ENCODE measurements around the gene NAALADL1. TPM values are rescaled to one million over a fixed set of nuclear protein-coding genes. Genes with fewer than 3 reads are reported as not detected.

Gene NAALADL1
- polyA plus RNA-seq (2013) = 48.5 TPM

GRCh38 chr11:65058419-65059054 is at the start of gene NAALADL1:
Gene NAALADL1 (minus strand): TSS chr11:65058553. CDS start chr11:65058521, 32 bp downstream.
- Histone ChIP-seq H3K4me3 (ENCODE audit: control insufficient read depth in 1 of 7, extremely low read depth in 1 of 7, insufficient read depth in 4 of 7, low read depth in 2 of 7, low read length in 6 of 7) (no peak within 1 kb of the TSS), H3K4me1 (ENCODE audit: control extremely low read depth in 1 of 4, control insufficient read depth in 4 of 4, insufficient read depth in 4 of 4, low read length in 3 of 4) (peaks cover 0 to 19% (median 12%) of the 10 kb centered on the region in 4 experiments), H3K27me3 (replicated peaks in 2 of 5; ENCODE audit: control insufficient read depth in 4 of 5, insufficient read depth in 5 of 5, low read length in 4 of 5) (no peaks in the 10 kb centered on the region), H3K9me3 (ENCODE audit: control extremely low read depth in 1 of 5, control insufficient read depth in 4 of 5, insufficient read depth in 2 of 5, low read depth in 1 of 5, low read length in 4 of 5) (no peaks in the 10 kb centered on the region), H3K27ac (ENCODE audit: insufficient read depth in 1 of 2, low read depth in 1 of 2, low read length in 2 of 2, poor library complexity in 1 of 2, severe bottlenecking in 2 of 2) (no peak within 1 kb of the TSS), H3K36me3 (ENCODE audit: control insufficient read depth in 4 of 4, insufficient read depth in 4 of 4, low read length in 3 of 4) (no peaks in the 10 kb centered on the region)
- DNase-seq = no peak
- WGBS (ENCODE audit: insufficient coverage) = 95% methylated on average over 5 of the region's 8 CpGs
- POLR2A ChIA-PET = no interaction called here
- CTCF ChIA-PET = interaction anchor here (0.8 to 1.9 kb wide), 6 partner anchors 10 to 171 kb away, joined by 3 to 7 read pairs (median 4); partner anchors contain the start of gene SAC3D1

GRCh38 chr11:65107751-65108468 is 49.6 kb upstream of the NAALADL1 start:
- CTCF ChIA-PET = interaction anchor here (1.0 to 4.7 kb wide), 6 partner anchors 11 to 72 kb away, joined by 3 to 35 read pairs (median 4); partner anchors contain the start of genes FAU and MRPL49
- H3K27me3 ChIP-seq (replicated peaks in 2 of 5; ENCODE audit: control insufficient read depth in 4 of 5, insufficient read depth in 5 of 5, low read length in 4 of 5) = no peaks in the 10 kb centered on the region
- no peak for DNase-seq
- 98% methylated on average over 41 of the region's 52 CpGs for WGBS (ENCODE audit: insufficient coverage)
- no peaks in the 10 kb centered on the region for H3K9me3 ChIP-seq (ENCODE audit: control extremely low read depth in 1 of 5, control insufficient read depth in 4 of 5, insufficient read depth in 2 of 5, low read depth in 1 of 5, low read length in 4 of 5)
- no peak overlapping the region for H3K27ac ChIP-seq (ENCODE audit: insufficient read depth in 1 of 2, low read depth in 1 of 2, low read length in 2 of 2, poor library complexity in 1 of 2, severe bottlenecking in 2 of 2)
- H3K4me1 ChIP-seq (ENCODE audit: control extremely low read depth in 1 of 4, control insufficient read depth in 4 of 4, insufficient read depth in 4 of 4, low read length in 3 of 4) = peaks cover 0 to 23% (median 21%) of the 10 kb centered on the region in 4 experiments
- H3K36me3 ChIP-seq (ENCODE audit: control insufficient read depth in 4 of 4, insufficient read depth in 4 of 4, low read length in 3 of 4) = peaks cover 2 to 54% (median 38%) of the 10 kb centered on the region in 4 experiments
- no peak overlapping the region for H3K4me3 ChIP-seq (ENCODE audit: control insufficient read depth in 1 of 7, extremely low read depth in 1 of 7, insufficient read depth in 4 of 7, low read depth in 2 of 7, low read length in 6 of 7)
- POLR2A ChIA-PET = interaction anchor here (0.9 to 1.1 kb wide), 2 partner anchors 8 to 74 kb away, joined by 3 to 4 read pairs; partner anchors contain the start of gene CAPN1

GRCh38 chr11:65107078-65107477 is 48.7 kb upstream of the NAALADL1 start:
- Histone ChIP-seq H3K4me3 (ENCODE audit: control insufficient read depth in 1 of 7, extremely low read depth in 1 of 7, insufficient read depth in 4 of 7, low read depth in 2 of 7, low read length in 6 of 7) (no peak overlapping the region), H3K36me3 (ENCODE audit: control insufficient read depth in 4 of 4, insufficient read depth in 4 of 4, low read length in 3 of 4) (peaks cover 2 to 62% (median 41%) of the 10 kb centered on the region in 4 experiments), H3K4me1 (ENCODE audit: control extremely low read depth in 1 of 4, control insufficient read depth in 4 of 4, insufficient read depth in 4 of 4, low read length in 3 of 4) (peaks cover 0 to 15% (median 15%) of the 10 kb centered on the region in 4 experiments), H3K9me3 (ENCODE audit: control extremely low read depth in 1 of 5, control insufficient read depth in 4 of 5, insufficient read depth in 2 of 5, low read depth in 1 of 5, low read length in 4 of 5) (no peaks in the 10 kb centered on the region), H3K27me3 (replicated peaks in 2 of 5; ENCODE audit: control insufficient read depth in 4 of 5, insufficient read depth in 5 of 5, low read length in 4 of 5) (no peaks in the 10 kb centered on the region), H3K27ac (ENCODE audit: insufficient read depth in 1 of 2, low read depth in 1 of 2, low read length in 2 of 2, poor library complexity in 1 of 2, severe bottlenecking in 2 of 2) (no peak overlapping the region)
- DNase-seq = no peak
- ChIA-PET POLR2A (interaction anchor here (0.9 kb wide), 1 partner anchor 7 kb away, joined by 4 read pairs; no protein-coding TSS in a partner anchor), CTCF (interaction anchor here (1.2 to 1.9 kb wide), 4 partner anchors 10 to 79 kb away, joined by 3 to 7 read pairs (median 4); no protein-coding TSS in a partner anchor)
- WGBS (ENCODE audit: insufficient coverage) = 98% methylated on average over 11 of the region's 15 CpGs

- CTCF ChIA-PET = interaction anchor here (1.1 to 3.6 kb wide), 3 partner anchors 7 to 90 kb away, joined by 3 to 28 read pairs (median 3); partner anchors contain the start of gene TM7SF2
- H3K9me3 ChIP-seq (ENCODE audit: control extremely low read depth in 1 of 5, control insufficient read depth in 4 of 5, insufficient read depth in 2 of 5, low read depth in 1 of 5, low read length in 4 of 5) = no peaks in the 10 kb centered on the region
- H3K36me3 ChIP-seq (ENCODE audit: control insufficient read depth in 4 of 4, insufficient read depth in 4 of 4, low read length in 3 of 4) = peaks cover 2 to 60% (median 33%) of the 10 kb centered on the region in 4 experiments
- no peak overlapping the region for H3K4me3 ChIP-seq (ENCODE audit: control insufficient read depth in 1 of 7, extremely low read depth in 1 of 7, insufficient read depth in 4 of 7, low read depth in 2 of 7, low read length in 6 of 7)
- H3K27me3 ChIP-seq (replicated peaks in 2 of 5; ENCODE audit: control insufficient read depth in 4 of 5, insufficient read depth in 5 of 5, low read length in 4 of 5) = no peaks in the 10 kb centered on the region
- 86% methylated on average over 1 of the region's 4 CpGs for WGBS (ENCODE audit: insufficient coverage)
- no peaks in the 10 kb centered on the region for H3K4me1 ChIP-seq (ENCODE audit: control extremely low read depth in 1 of 4, control insufficient read depth in 4 of 4, insufficient read depth in 4 of 4, low read length in 3 of 4)
- H3K27ac ChIP-seq (ENCODE audit: insufficient read depth in 1 of 2, low read depth in 1 of 2, low read length in 2 of 2, poor library complexity in 1 of 2, severe bottlenecking in 2 of 2) = no peak overlapping the region
- POLR2A ChIA-PET = no interaction called here
- no peak for DNase-seq
These were observed 46.3 kb upstream of the NAALADL1 start for GRCh38 chr11:65104628-65105027.

- Histone ChIP-seq H3K36me3 (ENCODE audit: control insufficient read depth in 4 of 4, insufficient read depth in 4 of 4, low read length in 3 of 4) (peaks cover 2 to 56% (median 27%) of the 10 kb centered on the region in 4 experiments), H3K27ac (ENCODE audit: insufficient read depth in 1 of 2, low read depth in 1 of 2, low read length in 2 of 2, poor library complexity in 1 of 2, severe bottlenecking in 2 of 2) (no peak overlapping the region), H3K4me1 (ENCODE audit: control extremely low read depth in 1 of 4, control insufficient read depth in 4 of 4, insufficient read depth in 4 of 4, low read length in 3 of 4) (no peaks in the 10 kb centered on the region), H3K27me3 (replicated peaks in 2 of 5; ENCODE audit: control insufficient read depth in 4 of 5, insufficient read depth in 5 of 5, low read length in 4 of 5) (no peaks in the 10 kb centered on the region), H3K4me3 (ENCODE audit: control insufficient read depth in 1 of 7, extremely low read depth in 1 of 7, insufficient read depth in 4 of 7, low read depth in 2 of 7, low read length in 6 of 7) (no peak overlapping the region), H3K9me3 (ENCODE audit: control extremely low read depth in 1 of 5, control insufficient read depth in 4 of 5, insufficient read depth in 2 of 5, low read depth in 1 of 5, low read length in 4 of 5) (no peaks in the 10 kb centered on the region)
- CTCF ChIA-PET = interaction anchor here (1.0 to 3.6 kb wide), 6 partner anchors 8 to 254 kb away, joined by 3 to 28 read pairs (median 3); partner anchors contain the start of gene TM7SF2
- POLR2A ChIA-PET = no interaction called here
- DNase-seq = no peak
These were observed 45.1 kb upstream of the NAALADL1 start for GRCh38 chr11:65103476-65103875.

GRCh38 chr11:65102142-65103095 is 44.1 kb upstream of the NAALADL1 start:
- Histone ChIP-seq H3K9me3 (ENCODE audit: control extremely low read depth in 1 of 5, control insufficient read depth in 4 of 5, insufficient read depth in 2 of 5, low read depth in 1 of 5, low read length in 4 of 5) (no peaks in the 10 kb centered on the region), H3K36me3 (ENCODE audit: control insufficient read depth in 4 of 4, insufficient read depth in 4 of 4, low read length in 3 of 4) (peaks cover 2 to 51% (median 27%) of the 10 kb centered on the region in 4 experiments), H3K4me1 (ENCODE audit: control extremely low read depth in 1 of 4, control insufficient read depth in 4 of 4, insufficient read depth in 4 of 4, low read length in 3 of 4) (peaks cover 0 to 2% (median under 1%) of the 10 kb centered on the region in 4 experiments), H3K27ac (ENCODE audit: insufficient read depth in 1 of 2, low read depth in 1 of 2, low read length in 2 of 2, poor library complexity in 1 of 2, severe bottlenecking in 2 of 2) (no peak overlapping the region), H3K4me3 (ENCODE audit: control insufficient read depth in 1 of 7, extremely low read depth in 1 of 7, insufficient read depth in 4 of 7, low read depth in 2 of 7, low read length in 6 of 7) (no peak overlapping the region), H3K27me3 (replicated peaks in 2 of 5; ENCODE audit: control insufficient read depth in 4 of 5, insufficient read depth in 5 of 5, low read length in 4 of 5) (no peaks in the 10 kb centered on the region)
- no peak for DNase-seq
- POLR2A ChIA-PET = no interaction called here
- CTCF ChIA-PET = interaction anchor here (0.5 to 3.6 kb wide), 6 partner anchors 9 to 253 kb away, joined by 3 to 28 read pairs (median 4); partner anchors contain the start of gene TM7SF2
- 94% methylated on average over 7 of the region's 8 CpGs for WGBS (ENCODE audit: insufficient coverage)

All from common myeloid progenitor, CD34-positive (primary cell).